ENCODE data around the gene PRDM16. TPM values are rescaled to one million over a fixed set of nuclear protein-coding genes. Genes with fewer than 3 reads are reported as not detected.

PRDM16 gene
- total RNA-seq, 1 experiment from 2014 or later: 0.04 TPM

DNA sequence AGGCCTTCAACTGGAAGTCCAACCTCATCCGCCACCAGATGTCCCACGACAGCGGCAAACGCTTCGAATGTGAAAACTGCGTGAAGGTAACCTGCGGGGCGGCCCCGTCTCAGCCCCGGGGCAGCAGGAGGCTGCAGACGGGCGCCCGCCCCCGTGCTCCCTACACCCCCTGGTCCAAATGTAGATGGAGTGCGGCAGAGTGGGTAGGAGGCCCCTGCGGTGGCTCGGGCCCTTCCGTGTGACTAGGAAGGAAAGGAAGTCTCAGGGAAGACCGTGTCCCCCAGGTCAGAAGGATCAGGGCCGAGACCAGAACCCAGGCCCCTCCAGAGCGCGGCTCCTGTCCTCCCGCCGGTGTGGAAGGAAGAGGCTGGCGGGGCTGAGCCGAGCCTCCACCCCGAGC is 335.8 kb downstream of the PRDM16 start:
- ATAC-seq: no peak

DNA sequence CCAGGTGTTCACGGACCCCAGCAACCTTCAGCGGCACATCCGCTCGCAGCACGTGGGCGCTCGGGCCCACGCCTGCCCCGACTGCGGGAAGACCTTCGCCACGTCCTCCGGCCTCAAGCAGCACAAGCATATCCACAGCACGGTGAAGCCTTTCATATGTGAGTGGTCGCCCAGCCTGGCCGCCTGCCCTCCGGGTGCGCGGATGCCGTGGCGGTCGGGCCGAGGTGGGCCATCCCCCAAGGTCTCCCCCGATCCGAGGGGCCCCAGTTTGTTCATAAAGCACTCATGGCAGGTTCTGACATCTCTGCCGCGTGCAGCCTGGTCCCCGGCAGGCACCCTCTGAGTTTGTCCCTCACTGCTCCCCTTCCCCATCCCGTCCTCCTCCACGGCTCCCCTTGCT is 336.5 kb downstream of the PRDM16 start:
- BruUV-seq (replicated peaks): no TSS peak
- peaks cover 84% of the 10 kb centered on the region for H3K27me3 ChIP-seq (ENCODE audit: low read length)
- POLR2A ChIA-PET (ENCODE audit: unreplicated experiment): no interaction called here

More for the DNA sequence above, 335.8 kb downstream of the PRDM16 start:
- ChIA-PET POLR2A (ENCODE audit: unreplicated experiment) (no interaction called here), CTCF (no interaction called here)
- no peak overlapping the region for H3K9ac ChIP-seq (ENCODE audit: low read length)
- no peaks in the 10 kb centered on the region for H3K36me3 ChIP-seq (ENCODE audit: low read depth, low read length)
- no peaks in the 10 kb centered on the region for H3K79me2 ChIP-seq (ENCODE audit: low read length)
- no peaks in the 10 kb centered on the region for H4K20me1 ChIP-seq (ENCODE audit: low read length)
- H3F3A ChIP-seq (ENCODE audit: low read length, unreplicated experiment): no peaks in the 10 kb centered on the region
- DNase-seq: no peak
- H3K9me2 ChIP-seq (replicated peaks; ENCODE audit: low read length): no peaks in the 10 kb centered on the region
- no peak overlapping the region for H3K27ac ChIP-seq (ENCODE audit: low read length)
- no peaks in the 10 kb centered on the region for H3K9me3 ChIP-seq (ENCODE audit: low read length)
- H3K4me1 ChIP-seq (ENCODE audit: insufficient read depth, low read length): peaks cover 4% of the 10 kb centered on the region; the same call in 1 of the 2 replicates
- no TSS peak for BruUV-seq (replicated peaks)
- no peak overlapping the region for H3K4me3 ChIP-seq (ENCODE audit: low read length)
- H3K27me3 ChIP-seq (ENCODE audit: low read length): peaks cover 88% of the 10 kb centered on the region
- no peak overlapping the region for H3K4me2 ChIP-seq (ENCODE audit: low read length)
- intact Hi-C loops (cut with micrococcal nuclease): no loop called here
- H2AFZ ChIP-seq (ENCODE audit: low read length): no peak overlapping the region
- TF ChIP-seq EZH2 (IDR thresholded peaks at IDR 0.05; ENCODE audit: low read length, unreplicated experiment): no peak
- TF ChIP-seq EZH2phosphoT487 (IDR thresholded peaks at IDR 0.05; ENCODE audit: borderline replicate concordance, low read length): no peak
- TF ChIP-seq CTCF (conservative IDR thresholded peaks at IDR 0.05; ENCODE audit: low read depth, low read length): no peak

More for the DNA sequence above, 336.5 kb downstream of the PRDM16 start:
- Histone ChIP-seq H3K36me3 (ENCODE audit: low read depth, low read length) (no peaks in the 10 kb centered on the region), H4K20me1 (ENCODE audit: low read length) (no peaks in the 10 kb centered on the region), H3K4me3 (ENCODE audit: low read length) (no peak overlapping the region), H3F3A (ENCODE audit: low read length, unreplicated experiment) (no peaks in the 10 kb centered on the region), H3K9me2 (replicated peaks; ENCODE audit: low read length) (no peaks in the 10 kb centered on the region), H3K4me1 (ENCODE audit: insufficient read depth, low read length) (peaks cover 4% of the 10 kb centered on the region; the same call in 1 of the 2 replicates), H3K79me2 (ENCODE audit: low read length) (no peaks in the 10 kb centered on the region), H3K9ac (ENCODE audit: low read length) (no peak overlapping the region), H3K9me3 (ENCODE audit: low read length) (no peaks in the 10 kb centered on the region), H2AFZ (ENCODE audit: low read length) (no peak overlapping the region), H3K4me2 (ENCODE audit: low read length) (no peak overlapping the region), H3K27ac (ENCODE audit: low read length) (no peak overlapping the region)
- ATAC-seq: no peak
- intact Hi-C loops (cut with micrococcal nuclease): no loop called here
- TF ChIP-seq CTCF (conservative IDR thresholded peaks at IDR 0.05; ENCODE audit: low read depth, low read length) (no peak), EZH2phosphoT487 (IDR thresholded peaks at IDR 0.05; ENCODE audit: borderline replicate concordance, low read length) (no peak)
- CTCF ChIA-PET: no interaction called here
- DNase-seq: no peak
